ENCODE measurements around the gene STIM1. TPM values are rescaled to one million over a fixed set of nuclear protein-coding genes. Genes with fewer than 3 reads are reported as not detected.
A peak's percentile ranks its signal among the peaks of the same experiment; 100 is the strongest.
"Not testable (repeated sequence)": the region's sequence is repeated elsewhere in the genome, so short reads cannot be mapped to it uniquely, and the experiment has no call there.

The STIM1 gene
- 77.6 and 78.0 TPM in 2 replicates for total RNA-seq

DNA sequence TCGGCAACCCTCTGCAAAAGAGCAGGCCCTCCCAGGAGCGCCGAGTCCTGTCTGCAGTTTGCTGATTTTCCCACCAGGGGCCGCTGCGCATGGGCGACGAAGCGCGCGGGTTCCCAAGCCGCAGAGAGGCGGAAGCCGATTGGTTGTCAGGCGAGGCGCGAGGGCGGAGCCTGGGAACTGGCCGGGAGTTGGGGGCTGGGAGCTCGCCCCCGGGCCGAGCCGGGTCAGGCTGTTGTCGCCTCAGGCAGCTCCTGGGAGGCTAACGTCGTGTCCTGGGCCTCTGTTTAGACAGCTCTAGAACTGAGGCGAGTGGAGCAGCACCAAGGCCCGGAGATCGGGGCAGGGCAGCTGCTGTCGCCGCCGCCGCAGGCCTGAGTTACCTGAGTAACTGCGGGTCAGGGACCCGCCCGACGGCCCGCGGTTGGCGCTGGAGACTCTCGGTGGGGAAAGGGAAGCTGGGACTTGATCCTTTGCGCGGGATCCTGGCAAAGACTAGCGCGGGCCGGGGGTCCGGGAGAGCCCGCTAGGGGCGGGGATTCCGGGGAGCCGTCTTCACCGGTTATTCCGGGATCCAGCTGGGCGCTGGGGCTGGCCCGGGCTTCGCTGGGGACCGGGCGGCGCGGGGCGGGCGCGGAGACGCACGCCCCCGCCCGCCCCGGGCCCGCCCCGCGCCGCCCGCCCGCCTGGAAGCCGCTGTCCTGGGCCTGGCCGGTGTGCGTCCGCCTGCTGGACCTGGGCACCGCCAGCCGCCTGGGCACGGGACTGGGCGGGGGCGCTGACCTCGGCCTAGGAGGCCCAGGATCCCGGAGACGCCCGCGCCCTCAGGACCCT is at the start of gene STIM1:
Gene STIM1, plus strand, starts transcription at position 688 of the 831 bp plus-strand sequence. CDS start 607 bp downstream, outside the sequence.
- no peaks in the 10 kb centered on the region for H3K27me3 Mint-ChIP-seq (ENCODE audit: low read depth)
- peaks cover 52% of the 10 kb centered on the region for H3K4me1 Mint-ChIP-seq (ENCODE audit: low read depth)
- H3K36me3 Mint-ChIP-seq (ENCODE audit: low read depth), result peaks cover 26% of the 10 kb centered on the region
- H3K27ac Mint-ChIP-seq, result peak within 1 kb of the TSS; percentile 96
- H3K9me3 Mint-ChIP-seq, result no peaks in the 10 kb centered on the region
- intact Hi-C loops (cut with micrococcal nuclease), result loop anchor here (1.0 to 5.0 kb wide), 6 partner anchors 14 to 863 kb away; partner anchors contain the start of gene NAP1L4
- DNase-seq (ENCODE audit: low spot score), result peak; percentile 98
- peak within 1 kb of the TSS; percentile 99 for H3K4me3 Mint-ChIP-seq (ENCODE audit: low read depth)

DNA sequence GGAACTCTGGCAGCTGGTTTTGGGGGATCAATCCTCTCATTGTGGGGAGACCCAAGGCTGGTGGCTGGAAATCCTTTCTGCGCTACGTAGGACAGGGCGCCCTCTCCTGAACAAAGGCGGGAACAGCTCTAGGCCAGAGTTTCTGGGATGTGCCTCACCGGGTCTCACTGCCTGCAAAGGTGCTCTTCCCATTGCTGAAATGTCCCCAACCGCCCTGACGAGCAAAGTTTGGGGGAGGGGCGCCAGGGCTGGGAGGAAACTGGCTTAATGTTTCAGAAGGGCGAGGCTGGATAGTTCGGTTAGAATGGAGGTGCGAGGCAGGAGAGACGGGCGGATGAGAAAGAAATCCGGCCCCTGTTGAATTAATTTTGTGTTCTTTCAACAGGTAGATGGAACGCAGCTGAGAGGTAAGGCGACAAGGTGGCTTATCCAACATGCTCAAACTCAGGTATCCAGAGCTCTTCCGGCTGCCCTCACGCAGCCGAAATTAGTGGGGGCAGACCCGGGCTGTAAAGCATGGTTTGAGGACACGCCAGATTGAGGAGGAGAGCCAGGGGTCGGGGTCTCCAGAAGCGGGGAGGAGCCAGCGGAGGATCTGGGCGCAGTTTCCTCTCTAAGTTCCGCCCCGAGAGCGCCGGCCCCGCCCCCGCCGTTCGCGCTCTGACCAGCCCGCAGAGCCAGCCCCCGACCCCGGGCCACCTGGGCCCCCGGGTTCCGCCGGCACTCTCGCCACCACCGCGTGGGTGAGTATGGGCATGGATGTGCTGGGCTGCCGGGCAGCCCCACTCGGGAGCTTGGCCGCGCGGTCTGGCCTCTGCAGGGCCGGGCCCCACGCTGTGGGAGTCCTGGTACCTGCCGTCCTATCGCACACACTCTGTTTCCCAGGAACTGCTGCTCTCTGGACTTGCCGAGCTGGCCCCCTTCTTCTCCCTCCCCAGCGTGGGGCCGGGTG is 47.3 kb upstream of the STIM1 start, which contains the start of gene PGAP2:
Gene PGAP2, plus strand, starts transcription at position 652 of the 952 bp plus-strand sequence. CDS start 2,700 bp downstream, outside the sequence.
- Mint-ChIP-seq H3K27ac (peak within 1 kb of the TSS; percentile 88), H3K36me3 (ENCODE audit: low read depth) (no peaks in the 10 kb centered on the region), H3K4me1 (ENCODE audit: low read depth) (peaks cover 22% of the 10 kb centered on the region), H3K9me3 (no peaks in the 10 kb centered on the region), H3K4me3 (ENCODE audit: low read depth) (peak within 1 kb of the TSS; percentile 96), H3K27me3 (ENCODE audit: low read depth) (no peaks in the 10 kb centered on the region)
- DNase-seq (ENCODE audit: low spot score), result peak; percentile 53
- intact Hi-C loops (cut with micrococcal nuclease), result loop anchor here (1.0 kb wide), 1 partner anchor 11 kb away; the partner anchor contains the start of gene NUP98

DNA sequence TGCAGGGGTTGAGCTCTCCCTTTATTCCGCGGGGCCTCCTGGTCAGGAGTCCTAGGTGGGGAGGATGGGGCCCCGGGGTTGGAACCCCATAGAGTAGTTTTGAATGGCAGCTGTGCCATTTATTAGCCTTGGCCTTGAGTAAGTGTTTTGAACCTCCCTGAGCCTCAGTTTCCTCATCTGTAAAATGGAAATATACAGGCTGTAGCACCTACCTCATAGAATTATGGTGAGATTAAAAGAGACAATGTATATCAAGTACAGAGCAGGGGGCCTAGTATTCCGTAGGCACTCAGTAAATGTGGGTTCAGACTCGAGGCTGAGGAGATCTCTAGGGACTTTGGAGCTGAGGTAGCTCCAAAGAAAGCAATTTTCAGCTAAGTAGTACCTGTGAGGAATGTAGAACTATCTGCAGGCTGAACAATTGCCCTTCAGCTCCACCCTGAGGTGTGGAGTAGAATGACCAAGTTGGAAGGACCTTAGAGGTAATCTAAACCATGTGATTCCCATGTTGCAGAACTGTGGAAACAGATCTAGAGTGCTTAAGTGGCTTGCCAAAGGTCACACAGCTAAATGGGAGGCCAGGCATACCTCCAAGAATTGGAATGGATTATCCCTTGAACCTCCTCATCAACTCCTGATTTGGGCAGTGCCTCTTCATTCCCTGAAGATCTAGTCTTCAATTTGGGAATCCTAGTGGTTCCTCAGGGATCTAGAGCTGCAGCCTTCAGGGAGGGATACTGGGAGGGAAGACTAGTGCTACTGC is 46.4 kb upstream of the STIM1 start:
- intact Hi-C loops (cut with micrococcal nuclease), result loop anchor here (1.0 kb wide), 2 partner anchors 12 to 24 kb away; partner anchors contain the start of gene NUP98
- peak; percentile 37 for DNase-seq (ENCODE audit: low spot score)
- peaks cover 22% of the 10 kb centered on the region for H3K4me1 Mint-ChIP-seq (ENCODE audit: low read depth)
- H3K27ac Mint-ChIP-seq, result peak overlapping the region; percentile 40
- no peaks in the 10 kb centered on the region for H3K36me3 Mint-ChIP-seq (ENCODE audit: low read depth)
- peak overlapping the region; percentile 96 for H3K4me3 Mint-ChIP-seq (ENCODE audit: low read depth)
- H3K9me3 Mint-ChIP-seq, result no peaks in the 10 kb centered on the region
- H3K27me3 Mint-ChIP-seq (ENCODE audit: low read depth), result no peaks in the 10 kb centered on the region

DNA sequence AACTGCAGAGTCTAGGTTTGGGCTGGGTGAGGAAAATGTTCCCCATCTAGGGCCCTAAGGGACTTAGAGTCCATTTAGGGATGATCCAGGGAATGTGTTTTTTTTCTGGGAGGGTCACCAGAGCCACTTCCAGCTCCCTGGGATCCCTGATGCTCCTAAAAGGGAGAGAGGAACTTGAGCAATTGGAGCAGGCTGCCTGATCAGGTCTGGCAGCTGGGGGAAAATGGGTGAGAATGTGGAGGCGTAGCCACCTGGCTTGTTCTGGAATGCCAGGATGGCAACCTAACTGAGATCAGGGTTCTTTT is 45.9 kb upstream of the STIM1 start:
- Mint-ChIP-seq H3K27ac (no peak overlapping the region), H3K27me3 (ENCODE audit: low read depth) (no peaks in the 10 kb centered on the region), H3K36me3 (ENCODE audit: low read depth) (no peaks in the 10 kb centered on the region), H3K4me1 (ENCODE audit: low read depth) (peaks cover 18% of the 10 kb centered on the region), H3K9me3 (no peaks in the 10 kb centered on the region), H3K4me3 (ENCODE audit: low read depth) (no peak overlapping the region)
- no peak for DNase-seq (ENCODE audit: low spot score)
- intact Hi-C loops (cut with micrococcal nuclease), result loop anchor here (1.0 kb wide), 1 partner anchor 24 kb away; no protein-coding TSS in a partner anchor

DNA sequence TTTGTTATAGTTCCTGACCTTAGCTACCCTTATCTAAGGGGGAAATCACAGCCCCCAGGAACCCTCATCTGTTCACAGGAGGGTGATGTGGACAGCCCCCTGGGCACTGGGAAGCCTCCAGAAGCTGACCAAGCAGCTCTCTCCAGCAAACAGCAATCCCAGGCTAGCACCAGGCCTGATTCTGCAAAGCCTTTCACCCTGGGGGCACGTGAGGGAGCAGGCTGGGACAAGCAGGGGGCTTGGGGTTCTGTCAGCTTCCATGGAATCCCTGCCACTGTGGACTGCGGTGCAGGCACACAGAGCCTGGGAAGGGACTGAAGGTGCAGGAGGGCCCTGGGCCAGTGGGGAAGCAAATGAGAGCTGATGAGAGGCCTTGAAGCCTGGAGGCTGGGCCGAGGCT is 45.0 kb upstream of the STIM1 start:
- intact Hi-C loops (cut with micrococcal nuclease), result no loop called here
- Mint-ChIP-seq H3K27ac (no peak overlapping the region), H3K4me1 (ENCODE audit: low read depth) (peaks cover 18% of the 10 kb centered on the region), H3K27me3 (ENCODE audit: low read depth) (no peaks in the 10 kb centered on the region), H3K4me3 (ENCODE audit: low read depth) (no peak overlapping the region), H3K36me3 (ENCODE audit: low read depth) (no peaks in the 10 kb centered on the region), H3K9me3 (no peaks in the 10 kb centered on the region)
- no peak for DNase-seq (ENCODE audit: low spot score)

DNA sequence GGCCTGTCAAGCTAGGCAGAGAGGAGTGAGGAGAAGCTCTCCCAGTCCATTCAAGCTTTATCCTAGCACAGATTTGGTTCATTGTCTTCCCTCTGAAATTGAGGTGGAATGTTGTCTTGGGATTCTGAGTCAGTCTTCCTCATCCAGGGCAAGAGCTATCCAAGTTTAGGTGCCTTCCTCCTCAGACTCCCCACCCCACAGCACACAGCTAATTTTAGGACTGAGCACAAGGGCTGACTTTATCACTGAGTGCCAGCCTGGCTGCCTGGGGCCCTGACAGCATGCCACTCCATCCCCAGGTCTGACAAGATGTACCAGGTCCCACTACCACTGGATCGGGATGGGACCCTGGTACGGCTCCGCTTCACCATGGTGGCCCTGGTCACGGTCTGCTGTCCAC is 44.5 kb upstream of the STIM1 start:
- no peaks in the 10 kb centered on the region for H3K27me3 Mint-ChIP-seq (ENCODE audit: low read depth)
- no peak overlapping the region for H3K27ac Mint-ChIP-seq
- H3K4me1 Mint-ChIP-seq (ENCODE audit: low read depth), result peaks cover 18% of the 10 kb centered on the region
- H3K36me3 Mint-ChIP-seq (ENCODE audit: low read depth), result no peaks in the 10 kb centered on the region
- H3K9me3 Mint-ChIP-seq, result no peaks in the 10 kb centered on the region
- no peak overlapping the region for H3K4me3 Mint-ChIP-seq (ENCODE audit: low read depth)
- DNase-seq (ENCODE audit: low spot score), result no peak
- intact Hi-C loops (cut with micrococcal nuclease), result no loop called here

DNA sequence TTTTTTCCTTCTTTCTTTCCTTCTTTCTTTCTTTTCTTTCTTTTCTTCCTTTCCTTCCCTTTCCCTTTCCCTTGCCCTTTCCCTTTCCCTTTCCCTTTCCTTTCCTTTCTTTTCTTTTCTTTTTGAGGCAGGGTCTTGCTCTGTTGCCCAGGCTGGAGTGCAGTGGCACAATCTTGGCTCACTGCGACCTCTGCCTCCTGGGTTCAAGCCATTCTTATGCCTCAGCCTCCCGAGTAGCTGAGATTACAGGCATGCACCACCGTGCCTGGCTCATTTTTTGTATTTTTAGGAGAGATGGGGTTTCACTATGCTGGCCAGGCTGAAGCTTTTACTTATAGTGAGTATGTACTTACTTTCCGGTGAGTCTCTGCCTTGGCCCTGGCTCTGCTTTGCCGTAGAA is 40.6 kb upstream of the STIM1 start:
- H3K4me3 Mint-ChIP-seq (ENCODE audit: low read depth); H3K27ac Mint-ChIP-seq; H3K27me3 Mint-ChIP-seq (ENCODE audit: low read depth); DNase-seq (ENCODE audit: low spot score); H3K9me3 Mint-ChIP-seq; intact Hi-C loops (cut with micrococcal nuclease); H3K4me1 Mint-ChIP-seq (ENCODE audit: low read depth): not testable (repeated sequence)
- H3K36me3 Mint-ChIP-seq (ENCODE audit: low read depth), result peaks cover 10% of the 10 kb centered on the region

DNA sequence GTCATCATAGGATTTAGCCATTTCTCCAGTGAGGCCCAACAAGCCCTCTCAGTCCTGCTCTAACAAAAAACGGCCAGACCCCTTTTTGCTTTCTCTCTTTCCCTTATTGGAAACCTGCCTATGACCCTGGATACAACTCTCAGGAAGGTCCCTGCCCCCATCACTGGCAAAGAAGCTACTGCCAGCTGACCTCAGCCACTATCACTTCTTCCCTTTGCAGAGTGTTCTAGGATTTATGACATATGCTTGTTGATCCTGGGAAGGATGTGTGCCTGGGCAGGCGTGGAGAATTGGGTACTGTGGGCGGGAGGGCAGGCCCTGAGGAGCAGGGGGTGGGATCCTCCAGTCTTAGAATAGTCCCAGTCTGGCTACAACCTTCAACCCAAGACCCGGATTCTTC is 39.6 kb upstream of the STIM1 start:
- DNase-seq (ENCODE audit: low spot score), result no peak
- Mint-ChIP-seq H3K4me1 (ENCODE audit: low read depth) (no peaks in the 10 kb centered on the region), H3K4me3 (ENCODE audit: low read depth) (no peak overlapping the region), H3K9me3 (no peaks in the 10 kb centered on the region), H3K36me3 (ENCODE audit: low read depth) (peaks cover 10% of the 10 kb centered on the region), H3K27ac (no peak overlapping the region), H3K27me3 (ENCODE audit: low read depth) (no peaks in the 10 kb centered on the region)
- intact Hi-C loops (cut with micrococcal nuclease), result no loop called here

DNA sequence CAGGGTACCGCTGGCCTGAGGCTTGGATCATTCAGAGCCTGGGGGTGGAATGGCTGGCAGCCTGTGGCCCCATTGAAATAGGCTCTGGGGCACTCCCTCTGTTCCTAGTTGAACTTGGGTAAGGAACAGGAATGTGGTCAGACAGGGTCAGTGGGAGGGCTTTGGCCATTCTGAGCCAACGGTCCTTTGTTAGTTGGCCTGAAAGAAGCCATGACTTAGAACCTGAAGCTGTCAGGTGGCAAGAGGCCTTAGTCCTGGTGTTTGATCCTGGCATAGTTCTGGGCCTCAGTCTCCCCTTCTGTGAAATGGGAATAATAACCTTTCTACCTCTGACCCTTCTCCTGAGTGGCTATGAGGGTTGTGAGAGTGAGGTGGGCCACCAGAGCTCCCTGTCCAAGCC is 38.8 kb upstream of the STIM1 start:
- no peak for DNase-seq (ENCODE audit: low spot score)
- no peaks in the 10 kb centered on the region for H3K27me3 Mint-ChIP-seq (ENCODE audit: low read depth)
- intact Hi-C loops (cut with micrococcal nuclease), result no loop called here
- no peaks in the 10 kb centered on the region for H3K9me3 Mint-ChIP-seq
- no peaks in the 10 kb centered on the region for H3K4me1 Mint-ChIP-seq (ENCODE audit: low read depth)
- H3K27ac Mint-ChIP-seq, result no peak overlapping the region
- H3K4me3 Mint-ChIP-seq (ENCODE audit: low read depth), result no peak overlapping the region
- H3K36me3 Mint-ChIP-seq (ENCODE audit: low read depth), result peaks cover 10% of the 10 kb centered on the region

DNA sequence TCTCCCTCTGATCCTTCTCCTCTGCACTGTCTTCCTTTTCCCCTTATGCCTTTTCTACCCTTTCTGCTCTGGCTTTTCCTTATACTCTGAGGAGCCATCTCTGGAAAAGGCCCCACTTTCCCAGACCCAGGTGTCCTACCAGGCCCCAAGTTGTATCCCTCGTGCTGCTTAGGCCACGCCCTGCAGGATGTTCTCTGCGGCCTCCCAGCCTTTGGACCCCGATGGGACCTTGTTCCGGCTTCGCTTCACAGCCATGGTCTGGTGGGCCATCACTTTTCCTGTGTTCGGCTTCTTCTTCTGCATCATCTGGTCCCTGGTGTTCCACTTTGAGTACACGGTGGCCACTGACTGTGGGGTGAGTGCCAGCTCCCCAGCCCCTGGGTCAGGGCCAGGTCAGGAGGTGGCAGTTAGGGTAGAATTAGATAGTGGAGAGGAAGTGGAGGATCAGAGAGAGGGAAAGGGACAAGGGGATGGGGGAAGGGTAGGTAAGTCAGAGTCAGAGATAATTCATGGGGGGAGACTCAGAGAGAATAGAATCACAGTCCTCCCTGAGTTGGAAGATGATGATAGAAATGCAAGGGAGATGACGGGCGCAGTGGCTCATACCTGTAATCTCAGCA is 38.2 kb upstream of the STIM1 start:
- DNase-seq (ENCODE audit: low spot score), result no peak
- intact Hi-C loops (cut with micrococcal nuclease), result no loop called here
- H3K4me3 Mint-ChIP-seq (ENCODE audit: low read depth), result no peak overlapping the region
- H3K9me3 Mint-ChIP-seq, result no peaks in the 10 kb centered on the region
- H3K27me3 Mint-ChIP-seq (ENCODE audit: low read depth), result no peaks in the 10 kb centered on the region
- H3K27ac Mint-ChIP-seq, result no peak overlapping the region
- H3K36me3 Mint-ChIP-seq (ENCODE audit: low read depth), result peaks cover 10% of the 10 kb centered on the region
- H3K4me1 Mint-ChIP-seq (ENCODE audit: low read depth), result no peaks in the 10 kb centered on the region

DNA sequence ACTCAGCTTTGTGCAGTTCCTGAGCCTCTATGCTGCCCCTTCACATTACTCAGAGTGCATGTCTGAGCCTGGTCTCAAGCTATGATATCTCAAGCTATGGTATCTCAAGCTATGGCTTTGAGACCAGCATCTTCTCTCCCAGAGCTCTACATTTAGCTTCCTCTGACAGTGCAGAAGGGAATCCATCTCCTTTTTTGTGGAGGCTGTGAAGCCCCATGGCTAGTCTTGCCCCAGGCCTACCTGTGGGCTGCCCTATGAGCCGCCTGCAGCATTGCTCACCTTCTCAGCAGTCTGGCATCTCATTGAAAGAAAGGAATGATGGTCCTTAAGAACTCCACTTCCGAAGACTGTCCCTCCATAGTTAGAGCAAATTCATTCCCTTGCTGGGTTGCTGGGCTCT is 34.5 kb upstream of the STIM1 start:
- intact Hi-C loops (cut with micrococcal nuclease), result no loop called here
- Mint-ChIP-seq H3K27me3 (ENCODE audit: low read depth) (no peaks in the 10 kb centered on the region), H3K36me3 (ENCODE audit: low read depth) (peaks cover 36% of the 10 kb centered on the region), H3K9me3 (no peaks in the 10 kb centered on the region), H3K4me3 (ENCODE audit: low read depth) (no peak overlapping the region), H3K4me1 (ENCODE audit: low read depth) (peaks cover 14% of the 10 kb centered on the region), H3K27ac (no peak overlapping the region)
- no peak for DNase-seq (ENCODE audit: low spot score)

DNA sequence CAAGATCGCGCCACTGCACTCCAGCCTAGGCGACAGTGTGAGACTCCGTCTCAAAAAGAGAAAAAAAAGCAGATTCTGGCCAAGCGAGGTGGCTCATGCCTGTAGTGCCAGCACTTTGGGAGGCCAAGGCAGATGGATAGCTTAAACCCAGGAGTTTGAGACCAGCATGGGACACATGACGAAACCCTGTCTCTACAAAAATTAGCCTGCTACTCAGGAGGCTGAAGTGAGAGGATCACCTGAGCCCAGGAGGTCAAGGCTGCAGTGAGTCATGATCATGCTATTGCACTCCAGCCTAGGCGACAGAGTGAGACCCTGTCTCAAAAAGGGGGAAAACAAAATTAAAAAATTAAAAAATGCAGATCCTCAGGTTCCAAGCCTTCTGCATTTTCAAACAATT is 33.2 kb upstream of the STIM1 start:
- intact Hi-C loops (cut with micrococcal nuclease), result no loop called here
- no peaks in the 10 kb centered on the region for H3K9me3 Mint-ChIP-seq
- no peak overlapping the region for H3K27ac Mint-ChIP-seq
- peaks cover 46% of the 10 kb centered on the region for H3K36me3 Mint-ChIP-seq (ENCODE audit: low read depth)
- H3K4me1 Mint-ChIP-seq (ENCODE audit: low read depth), result peaks cover 17% of the 10 kb centered on the region
- DNase-seq (ENCODE audit: low spot score), result no peak
- no peaks in the 10 kb centered on the region for H3K27me3 Mint-ChIP-seq (ENCODE audit: low read depth)
- H3K4me3 Mint-ChIP-seq (ENCODE audit: low read depth), result no peak overlapping the region

All from activated T-helper 2 cell treated with anti-CD3 and anti-CD28 coated beads, Interferon-gamma antibody, Interleukin-2, Interleukin-4, amounts not matched to agents 10 μg/mL and 5 μg/mL and 100 μg/mL, durations not matched to agents 14 hours and 24 hours and 36 hours (primary cell).